WTC11 (cell line): ENCODE measurements around the gene HTATIP2. TPM values are rescaled to one million over a fixed set of nuclear protein-coding genes. Genes with fewer than 3 reads are reported as not detected.

ENCODE experiments used
- CDX4 ChIP-seq: fragments of 250-450 bp; sonication (Bioruptor Pico); IDR thresholded peaks from 2 replicates; pipeline ENCODE4 v1.9.0; 2021; ENCODE audit warnings: moderate library complexity, mild to moderate bottlenecking, inconsistent platforms, borderline replicate concordance
- E2F1 ChIP-seq: sonication (generic); formaldehyde crosslinking; IDR thresholded peaks from 2 replicates; pipeline ENCODE4 v1.8.0; 2022; ENCODE audit warnings: mild to moderate bottlenecking, missing genetic modification reagents
- E2F5 ChIP-seq: sonication (generic); formaldehyde crosslinking; IDR thresholded peaks from 2 replicates; pipeline ENCODE4 v1.8.1; 2022; ENCODE audit warnings: mild to moderate bottlenecking, moderate library complexity, missing genetic modification reagents
- ESRRA ChIP-seq: sonication (generic); formaldehyde crosslinking; IDR thresholded peaks from 2 replicates; pipeline ENCODE4 v1.8.1; 2022; ENCODE audit warnings: mild to moderate bottlenecking, missing genetic modification reagents, borderline replicate concordance
- JUN ChIP-seq: sonication (generic); formaldehyde crosslinking; IDR thresholded peaks from 2 replicates; pipeline ENCODE4 v1.8.0; 2023; ENCODE audit warnings: mild to moderate bottlenecking, missing genetic modification reagents
- NR2C2 ChIP-seq: sonication (generic); formaldehyde crosslinking; IDR thresholded peaks from 2 replicates; pipeline ENCODE4 v1.8.0; 2022; ENCODE audit warnings: mild to moderate bottlenecking, missing genetic modification reagents
- OVOL2 ChIP-seq: fragments of 250-450 bp; sonication (Bioruptor Pico); IDR thresholded peaks from 2 replicates; pipeline ENCODE4 v1.9.0; 2021; ENCODE audit warnings: mild to moderate bottlenecking, borderline replicate concordance
- PREB ChIP-seq: sonication (generic); formaldehyde crosslinking; IDR thresholded peaks from 2 replicates; pipeline ENCODE4 v1.8.1; 2022; ENCODE audit warnings: mild to moderate bottlenecking, missing genetic modification reagents, moderate library complexity, borderline replicate concordance
- RELA ChIP-seq: sonication (generic); formaldehyde crosslinking; IDR thresholded peaks from 2 replicates; pipeline ENCODE4 v1.8.1; 2022; ENCODE audit warnings: missing genetic modification reagents, mild to moderate bottlenecking, borderline replicate concordance
- RORB ChIP-seq: fragments of 250-450 bp; sonication (Bioruptor Pico); IDR thresholded peaks from 2 replicates; pipeline ENCODE4 v1.9.0; 2021; ENCODE audit warnings: mild to moderate bottlenecking
- SMAD3 ChIP-seq: sonication (generic); formaldehyde crosslinking; IDR thresholded peaks from 2 replicates; pipeline ENCODE4 v1.8.0; 2022; ENCODE audit warnings: missing genetic modification reagents, mild to moderate bottlenecking, borderline replicate concordance
- SMAD4 ChIP-seq: sonication (generic); formaldehyde crosslinking; IDR thresholded peaks from 2 replicates; pipeline ENCODE4 v1.8.0; 2022; ENCODE audit warnings: mild to moderate bottlenecking, missing genetic modification reagents
- SP1 ChIP-seq: sonication (generic); formaldehyde crosslinking; conservative IDR thresholded peaks from 2 replicates; pipeline ENCODE4 v1.8.1; 2022; ENCODE audit warnings: missing genetic modification reagents
- TEAD1 ChIP-seq: sonication (generic); formaldehyde crosslinking; IDR thresholded peaks from 2 replicates; pipeline ENCODE4 v1.8.0; 2022; ENCODE audit warnings: mild to moderate bottlenecking, missing genetic modification reagents
- ZMAT4 ChIP-seq: fragments of 250-450 bp; sonication (Bioruptor Pico); IDR thresholded peaks from 2 replicates; pipeline ENCODE4 v1.9.0; 2021; ENCODE audit warnings: mild to moderate bottlenecking
- ZNF232 ChIP-seq: sonication (generic); formaldehyde crosslinking; IDR thresholded peaks from 2 replicates; pipeline ENCODE4 v1.8.0; 2022; ENCODE audit warnings: mild to moderate bottlenecking, missing genetic modification reagents
- ZNF263 ChIP-seq: sonication (generic); formaldehyde crosslinking; IDR thresholded peaks from 2 replicates; pipeline ENCODE4 v1.8.1; 2022; ENCODE audit warnings: low read depth, mild to moderate bottlenecking, moderate library complexity, missing genetic modification reagents
- ZNF423 ChIP-seq: fragments of 250-450 bp; sonication (Bioruptor Pico); IDR thresholded peaks from 2 replicates; pipeline ENCODE4 v2.1.2; 2022; ENCODE audit warnings: mild to moderate bottlenecking, moderate library complexity
- ZNF425 ChIP-seq: fragments of 250-450 bp; sonication (Bioruptor Pico); conservative IDR thresholded peaks from 2 replicates; pipeline ENCODE4 v1.9.0; 2021; ENCODE audit warnings: mild to moderate bottlenecking
- ZNF532 ChIP-seq: fragments of 250-450 bp; sonication (Bioruptor Pico); IDR thresholded peaks from 2 replicates; pipeline ENCODE4 v1.9.0; 2021; ENCODE audit warnings: mild to moderate bottlenecking, borderline replicate concordance
- total RNA-seq: library from RNA; stranded (reverse); gene quantifications from 3 replicates; pipeline ENCODE4 v1.2.3, GENCODE V29; 2021
- TF ChIP-seq, protein P1 (sequence below): sonication (generic); formaldehyde crosslinking; IDR thresholded peaks from 2 replicates; pipeline ENCODE4 v1.8.0; 2023; ENCODE audit warnings: mild to moderate bottlenecking, missing genetic modification reagents
- TF ChIP-seq, protein P2 (sequence below): sonication (generic); formaldehyde crosslinking; IDR thresholded peaks from 2 replicates; pipeline ENCODE4 v1.8.1; 2023; ENCODE audit warnings: mild to moderate bottlenecking, moderate library complexity, missing genetic modification reagents

HTATIP2 gene
- total RNA-seq, 1 experiment from 2014 or later: 32.7 TPM

- TF ChIP-seq JUN (CRISPR knock-in tag) (no peak), SMAD3 (peak; percentile 88), ZNF423 (CRISPR knock-in tag) (no peak), E2F1 (CRISPR knock-in tag) (peak; percentile 68), ZNF425 (CRISPR knock-in tag) (no peak), SP1 (CRISPR knock-in tag) (peak; percentile 95), RORB (CRISPR knock-in tag) (no peak), E2F5 (peak; percentile 96), OVOL2 (no peak), NR2C2 (CRISPR knock-in tag) (no peak; the same call in 1 of the 2 replicates), RELA (no peak), SMAD4 (CRISPR knock-in tag) (peak; percentile 76; the same call in 1 of the 2 replicates), ZNF532 (no peak), CDX4 (CRISPR knock-in tag) (no peak), ESRRA (CRISPR knock-in tag) (no peak; the same call in 1 of the 2 replicates), ZMAT4 (CRISPR knock-in tag) (no peak), PREB (no peak; the same call in 1 of the 2 replicates), ZNF232 (CRISPR knock-in tag) (peak; percentile 55; the same call in 1 of the 2 replicates), ZNF263 (CRISPR knock-in tag) (no peak), TEAD1 (CRISPR knock-in tag) (peak; percentile 79)
- TF ChIP-seq, protein P1, sequence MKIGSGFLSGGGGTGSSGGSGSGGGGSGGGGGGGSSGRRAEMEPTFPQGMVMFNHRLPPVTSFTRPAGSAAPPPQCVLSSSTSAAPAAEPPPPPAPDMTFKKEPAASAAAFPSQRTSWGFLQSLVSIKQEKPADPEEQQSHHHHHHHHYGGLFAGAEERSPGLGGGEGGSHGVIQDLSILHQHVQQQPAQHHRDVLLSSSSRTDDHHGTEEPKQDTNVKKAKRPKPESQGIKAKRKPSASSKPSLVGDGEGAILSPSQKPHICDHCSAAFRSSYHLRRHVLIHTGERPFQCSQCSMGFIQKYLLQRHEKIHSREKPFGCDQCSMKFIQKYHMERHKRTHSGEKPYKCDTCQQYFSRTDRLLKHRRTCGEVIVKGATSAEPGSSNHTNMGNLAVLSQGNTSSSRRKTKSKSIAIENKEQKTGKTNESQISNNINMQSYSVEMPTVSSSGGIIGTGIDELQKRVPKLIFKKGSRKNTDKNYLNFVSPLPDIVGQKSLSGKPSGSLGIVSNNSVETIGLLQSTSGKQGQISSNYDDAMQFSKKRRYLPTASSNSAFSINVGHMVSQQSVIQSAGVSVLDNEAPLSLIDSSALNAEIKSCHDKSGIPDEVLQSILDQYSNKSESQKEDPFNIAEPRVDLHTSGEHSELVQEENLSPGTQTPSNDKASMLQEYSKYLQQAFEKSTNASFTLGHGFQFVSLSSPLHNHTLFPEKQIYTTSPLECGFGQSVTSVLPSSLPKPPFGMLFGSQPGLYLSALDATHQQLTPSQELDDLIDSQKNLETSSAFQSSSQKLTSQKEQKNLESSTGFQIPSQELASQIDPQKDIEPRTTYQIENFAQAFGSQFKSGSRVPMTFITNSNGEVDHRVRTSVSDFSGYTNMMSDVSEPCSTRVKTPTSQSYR (CRISPR knock-in tag): peak; percentile 42; the same call in 1 of the 2 replicates
- TF ChIP-seq, protein P2, sequence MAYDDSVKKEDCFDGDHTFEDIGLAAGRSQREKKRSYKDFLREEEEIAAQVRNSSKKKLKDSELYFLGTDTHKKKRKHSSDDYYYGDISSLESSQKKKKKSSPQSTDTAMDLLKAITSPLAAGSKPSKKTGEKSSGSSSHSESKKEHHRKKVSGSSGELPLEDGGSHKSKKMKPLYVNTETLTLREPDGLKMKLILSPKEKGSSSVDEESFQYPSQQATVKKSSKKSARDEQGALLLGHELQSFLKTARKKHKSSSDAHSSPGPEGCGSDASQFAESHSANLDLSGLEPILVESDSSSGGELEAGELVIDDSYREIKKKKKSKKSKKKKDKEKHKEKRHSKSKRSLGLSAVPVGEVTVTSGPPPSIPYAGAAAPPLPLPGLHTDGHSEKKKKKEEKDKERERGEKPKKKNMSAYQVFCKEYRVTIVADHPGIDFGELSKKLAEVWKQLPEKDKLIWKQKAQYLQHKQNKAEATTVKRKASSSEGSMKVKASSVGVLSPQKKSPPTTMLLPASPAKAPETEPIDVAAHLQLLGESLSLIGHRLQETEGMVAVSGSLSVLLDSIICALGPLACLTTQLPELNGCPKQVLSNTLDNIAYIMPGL (CRISPR knock-in tag): peak; percentile 80
Observed at GRCh38 chr11:20387261-20388095, 24.0 kb downstream of the HTATIP2 start, which contains the start of gene PRMT3 (continued).
